GM19397 (cell line): ENCODE data around the gene EFNB1.

ENCODE experiments used
- ATAC-seq: cut with Tn5 transposase; IDR thresholded peaks from one replicate; pipeline ENCODE4 v1.9.1; 2021; ENCODE audit warnings: mild to moderate bottlenecking, moderate library complexity; ENCODE audit not compliant: unreplicated experiment

The EFNB1 gene

GRCh38 chrX:68880846-68881552 is 52.2 kb downstream of the EFNB1 start:
- ATAC-seq = no peak

GRCh38 chrX:68881911-68882310 is 53.1 kb downstream of the EFNB1 start:
- ATAC-seq = no peak

GRCh38 chrX:68883800-68884199 is 55.0 kb downstream of the EFNB1 start:
- ATAC-seq = no peak

GRCh38 chrX:68889249-68889648 is 60.4 kb downstream of the EFNB1 start:
- ATAC-seq = no peak
